HepG2 (cell line): ENCODE results near the gene ZNHIT6. TPM values are rescaled to one million over a fixed set of nuclear protein-coding genes. Genes with fewer than 3 reads are reported as not detected.
A peak's percentile ranks its signal among the peaks of the same experiment; 100 is the strongest.

Experiments used
- ATAC-seq: fragments of 200-7000 bp; cut with Tn5 transposase; 3 replicates; pipeline ENCODE4 v1.9.1; 2020; ENCODE audit warnings: mild to moderate bottlenecking, moderate library complexity
- BruUV-seq: library from RNA; stranded (reverse); fragments of 400-500 nt; replicated peaks from 2 replicates; lab custom pipeline; 2021; lab: Mats Ljungman, UMichigan
- CTCF ChIA-PET: fragments of 300-600 bp; formaldehyde crosslinking; extraction: SDS; loops from one replicate; lab custom pipeline; 2021; ENCODE audit warnings: low total read pairs, inconsistent platforms, low intra/inter-chr PET ratio; lab: Yijun Ruan, JAX
- POLR2A ChIA-PET: fragments of 350-600 bp; sonication (Branson Sonifier 250); formaldehyde crosslinking; loops from one replicate; lab custom pipeline; 2020; ENCODE audit warnings: antibody characterized with exemption, inconsistent platforms; lab: Yijun Ruan, JAX
- DNase-seq: peaks from one replicate; pipeline ENCODE4 v3.0.0-alpha.2; 2015; ENCODE audit warnings: low spot score
- FAIRE-seq: peaks from 3 replicates; lab custom pipeline; 2011; peaks lifted over from hg19 to GRCh38; lab: Jason Lieb, UNC
- H2AFZ ChIP-seq: one replicate; pipeline ENCODE4 v1.6.1; 2011; ENCODE audit warnings: low read length, inconsistent platforms
- H3K27ac ChIP-seq: fragments of 300-600 bp; 3 replicates; pipeline ENCODE4 v1.8.0; 2011; ENCODE audit warnings: mixed run types, mild to moderate bottlenecking, mixed read lengths, low read length, inconsistent platforms; ENCODE audit not compliant: insufficient read depth; ENCODE audit errors: extremely low read length
- H3K27me3 ChIP-seq, 2 experiments: fragments of 200-600 bp in 1 of 2; 2 replicates in 1 of 2; 3 replicates in 1 of 2; pipeline versions ENCODE4 v1.6.0 to v1.8.0; 2011; ENCODE audit warnings: low read length in 2 of 2, mild to moderate bottlenecking in 2 of 2, moderate library complexity in 2 of 2, inconsistent platforms in 1 of 2; ENCODE audit not compliant: insufficient read depth in 2 of 2, control insufficient read depth in 1 of 2
- H3K36me3 ChIP-seq, 2 experiments: fragments of 200-600 bp in 1 of 2; replicated peaks in 1 of 2; 2 replicates in 1 of 2; 3 replicates in 1 of 2; pipeline versions ENCODE4 v1.5.1 to v1.8.0; 2011; ENCODE audit warnings: low read length in 2 of 2, inconsistent platforms in 1 of 2; ENCODE audit not compliant: insufficient read depth in 2 of 2, control insufficient read depth in 1 of 2
- H3K4me1 ChIP-seq: 2 replicates; pipeline ENCODE4 v1.5.1; 2012; ENCODE audit warnings: low read length, inconsistent platforms; ENCODE audit not compliant: insufficient read depth
- H3K4me2 ChIP-seq: 2 replicates; pipeline ENCODE4 v1.6.0; 2011; ENCODE audit warnings: low read depth, low read length, inconsistent platforms
- H3K4me3 ChIP-seq, 3 experiments: fragments of 200-600 bp in 1 of 3; sonication (generic), shearing (Covaris generic) in 1 of 3; replicated peaks in 1 of 3; 2 replicates each; pipeline ENCODE4 v1.5.1; 2011 to 2016; ENCODE audit warnings: low read length in 3 of 3, inconsistent platforms in 2 of 3, low read depth in 2 of 3, mild to moderate bottlenecking in 2 of 3, control low read depth in 1 of 3, mixed read lengths in 1 of 3; ENCODE audit not compliant: insufficient read depth in 1 of 3
- H3K79me2 ChIP-seq: one replicate; pipeline ENCODE4 v1.6.1; 2011; ENCODE audit warnings: low read length, inconsistent platforms; ENCODE audit not compliant: insufficient read depth
- H3K9ac ChIP-seq: 2 replicates; pipeline ENCODE4 v1.6.0; 2011; ENCODE audit warnings: mild to moderate bottlenecking, low read depth, low read length, inconsistent platforms; ENCODE audit not compliant: insufficient read depth
- H3K9me3 ChIP-seq: 2 replicates; pipeline ENCODE4 v1.5.1; 2012; ENCODE audit warnings: mild to moderate bottlenecking, low read length
- H4K20me1 ChIP-seq: 2 replicates; pipeline ENCODE4 v1.6.0; 2011; ENCODE audit warnings: inconsistent platforms, mild to moderate bottlenecking, low read length, moderate library complexity; ENCODE audit not compliant: insufficient read depth
- FOXP1 ChIP-seq, 2 experiments: fragments of 450-650 bp in 1 of 2; IDR thresholded peaks; 2 replicates each; pipeline ENCODE4 v1.6.1; 2017 to 2018; ENCODE audit warnings: antibody characterized with exemption in 1 of 2
- TRIM22 ChIP-seq: fragments of 450-650 bp; IDR thresholded peaks from 2 replicates; pipeline ENCODE4 v1.6.1; 2017
- ZNF432 ChIP-seq: sonication (generic); formaldehyde crosslinking; IDR thresholded peaks from 2 replicates; pipeline ENCODE4 v1.5.0; 2020; ENCODE audit warnings: missing genetic modification reagents, mild to moderate bottlenecking, borderline replicate concordance
- ZNF788 ChIP-seq: sonication (generic); formaldehyde crosslinking; IDR thresholded peaks from 2 replicates; pipeline ENCODE4 v1.5.0; 2020; ENCODE audit warnings: mild to moderate bottlenecking, missing genetic modification reagents, borderline replicate concordance
- WGBS: methylation state at CpG from one replicate; pipeline ENCODE4 v1.1.6; 2017; ENCODE audit warnings: low lambda C conversion rate; 5-methylcytosine and 5-hydroxymethylcytosine counted together
- in situ Hi-C: cut with HindIII; loops from 2 replicates; pipeline ENCODE4 v1.10.0; 2017; ENCODE audit warnings: low pct_unique_long_range_greater_than_20kb; ENCODE audit not compliant: extremely low pct_ligation_motif_present
- intact Hi-C: fragments of 100-400 bp; cut with micrococcal nuclease; formaldehyde crosslinking; loops from one replicate; pipeline ENCODE4 v1.10.0; 2022; ENCODE audit not compliant: unreplicated experiment
- polyA plus RNA-seq, 8 experiments: library from polyadenylated mRNA; depleted of rRNA in 3 of 8; stranded (reverse) in 7 of 8; unstranded in 1 of 8; fragments of >200 nt; fragmentation: Illumina TruSeq in 4 of 8; extraction: Trizol in 4 of 8; gene quantifications; 2 replicates each; pipeline versions ENCODE4 v1.2.1 to v1.2.3, GENCODE V29; 2011 to 2016; ENCODE audit warnings: low read depth in 4 of 8, missing spikeins in 1 of 8, mixed read lengths in 1 of 8; ENCODE audit not compliant: insufficient read depth in 1 of 8
- total RNA-seq, 5 experiments: library from RNA; depleted of rRNA; stranded (reverse); fragments of >200 nt; fragmentation: Illumina TruSeq; extraction: Trizol; gene quantifications; 2 replicates each; pipeline ENCODE4 v1.2.3, GENCODE V29; 2016; ENCODE audit warnings: low read depth in 1 of 5

Gene ZNHIT6
- total and polyA plus RNA-seq, 2 of the 13 experiments (the other 11 are each of a cell fraction or from before 2014, with no cell fraction given) = 6.0 to 15.2 TPM

- Histone ChIP-seq H3K9ac (no peak overlapping the region), H3K36me3 (peaks cover 1 to 16% of the 10 kb centered on the region in 2 experiments; a peak in 3 of 5 replicates), H3K79me2 (no peaks in the 10 kb centered on the region), H3K9me3 (no peaks in the 10 kb centered on the region), H2AFZ (no peak overlapping the region), H3K27me3 (no peaks in the 10 kb centered on the region; a peak in 1 of 5 replicates), H3K27ac (no peak overlapping the region), H4K20me1 (no peaks in the 10 kb centered on the region), H3K4me2 (no peak overlapping the region), H3K4me1 (peaks cover 31% of the 10 kb centered on the region), H3K4me3 (no peak overlapping the region)
- no peak for ATAC-seq
- no peak for FAIRE-seq
- no TSS peak for BruUV-seq
- 96% methylated on average over 1 of the region's 1 CpG for WGBS
- TF ChIP-seq TRIM22 = no peak
- in situ Hi-C loops (no loop called here), intact Hi-C loops (no loop called here)
- no peak for DNase-seq
- CTCF ChIA-PET = no interaction called here
- POLR2A ChIA-PET = interaction anchor here (1.1 kb wide), 1 partner anchor 51 kb away, joined by 3 read pairs; the partner anchor contains the start of gene ZNHIT6
Measured at GRCh38 chr1:85656948-85657347, 51.3 kb downstream of the ZNHIT6 start.

- POLR2A ChIA-PET = interaction anchor here (1.1 kb wide), 1 partner anchor 52 kb away, joined by 3 read pairs; the partner anchor contains the start of gene ZNHIT6
- TF ChIP-seq ZNF788 (CRISPR knock-in tag) = no peak
- no peak for TF ChIP-seq ZNF432 (CRISPR knock-in tag)
- TF ChIP-seq FOXP1 (IDR thresholded peaks at IDR 0.05) = no peak
- peak; percentile 10; the same call in 1 of the 2 replicates for TF ChIP-seq FOXP1 (CRISPR knock-in tag; IDR thresholded peaks at IDR 0.05)
- TF ChIP-seq, all 625 proteins: peak for 1
Measured at GRCh38 chr1:85656256-85656655, 52.0 kb downstream of the ZNHIT6 start.

More at GRCh38 chr1:85656256-85656655, 52.0 kb downstream of the ZNHIT6 start:
- Histone ChIP-seq H3K9ac (no peak overlapping the region), H2AFZ (no peak overlapping the region), H3K4me3 (no peak overlapping the region), H3K4me1 (peaks cover 31% of the 10 kb centered on the region), H3K79me2 (no peaks in the 10 kb centered on the region), H3K36me3 (peaks cover 1 to 16% of the 10 kb centered on the region in 2 experiments; a peak in 3 of 5 replicates), H3K27ac (peak overlapping the region; percentile 22), H4K20me1 (no peaks in the 10 kb centered on the region), H3K9me3 (no peaks in the 10 kb centered on the region), H3K27me3 (no peaks in the 10 kb centered on the region), H3K4me2 (no peak overlapping the region)
- BruUV-seq = no TSS peak
- no peak for DNase-seq
- no peak for FAIRE-seq
- 69% methylated on average over 1 of the region's 1 CpG for WGBS
- intact Hi-C loops (no loop called here), in situ Hi-C loops (no loop called here)
- CTCF ChIA-PET = no interaction called here
- no peak; the same call in 2 of the 3 replicates for ATAC-seq
